Left renal pelvis (tissue), 4 donors: ENCODE results near the gene SH3RF1. TPM values are rescaled to one million over a fixed set of nuclear protein-coding genes. Genes with fewer than 3 reads are reported as not detected.

ENCODE experiments used
- DNase-seq, 4 donors: peaks; one replicate each; pipeline ENCODE4 v3.0.0-alpha.2; 2013; ENCODE audit warnings: low read depth in 4 of 4, low spot score in 3 of 4
- polyA plus RNA-seq, 4 donors: library from polyadenylated mRNA; unstranded; fragments of 120-200 nt; gene quantifications; one replicate each; pipeline ENCODE4 v1.2.1, GENCODE V29; 2013; ENCODE audit not compliant: insufficient read length in 4 of 4

SH3RF1 gene
- polyA plus RNA-seq, 4 donors, result 10.1 to 35.9 (median 29.1) TPM

- DNase-seq, result no peak
Measured at GRCh38 chr4:169142906-169143305, 127.8 kb downstream of the SH3RF1 start.

GRCh38 chr4:169142391-169142790 lies 128.4 kb downstream of the SH3RF1 start:
- DNase-seq, result no peak

- no peak for DNase-seq
Measured at GRCh38 chr4:169139021-169139420, 131.7 kb downstream of the SH3RF1 start.

DNA sequence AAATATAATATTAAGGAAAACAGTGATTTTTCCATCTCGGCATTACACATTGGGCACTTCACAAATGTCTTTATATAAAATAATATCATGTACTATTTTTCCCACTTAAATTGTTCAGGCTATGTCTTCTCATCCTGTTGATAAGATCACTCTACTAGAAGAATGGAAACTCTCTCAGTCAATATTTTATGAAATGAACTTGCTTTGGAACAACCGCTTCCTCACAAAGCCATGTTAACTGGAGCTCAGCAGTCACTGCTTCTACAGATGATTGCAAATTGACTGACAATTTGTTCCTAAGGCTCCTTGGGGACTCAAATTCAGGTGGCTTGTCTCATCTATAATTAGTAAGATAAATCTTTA lies 133.2 kb downstream of the SH3RF1 start:
- no peak for DNase-seq

GRCh38 chr4:169136796-169137557 lies 133.8 kb downstream of the SH3RF1 start:
- DNase-seq, result no peak

GRCh38 chr4:169136330-169136729 lies 134.4 kb downstream of the SH3RF1 start:
- DNase-seq, result no peak

DNA sequence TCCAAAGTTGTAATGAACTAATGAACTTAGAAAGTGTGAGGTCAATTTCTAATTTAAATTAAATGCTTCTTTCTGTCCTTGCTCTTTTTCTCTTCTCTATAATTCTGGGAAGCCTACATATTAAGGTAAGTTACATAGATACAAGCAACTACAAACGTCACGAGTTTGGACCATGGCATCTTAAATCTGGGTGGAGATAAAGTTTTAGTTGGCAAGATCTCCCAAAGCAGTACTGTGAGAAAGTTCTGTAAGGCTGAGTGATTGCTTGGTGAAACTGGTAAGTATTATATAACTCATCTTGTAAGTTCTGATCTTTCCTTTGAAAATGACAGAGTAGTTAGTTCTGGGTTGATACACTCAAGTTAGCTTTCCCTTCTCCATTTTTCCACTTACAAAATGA lies 135.0 kb downstream of the SH3RF1 start:
- no peak for DNase-seq

DNA sequence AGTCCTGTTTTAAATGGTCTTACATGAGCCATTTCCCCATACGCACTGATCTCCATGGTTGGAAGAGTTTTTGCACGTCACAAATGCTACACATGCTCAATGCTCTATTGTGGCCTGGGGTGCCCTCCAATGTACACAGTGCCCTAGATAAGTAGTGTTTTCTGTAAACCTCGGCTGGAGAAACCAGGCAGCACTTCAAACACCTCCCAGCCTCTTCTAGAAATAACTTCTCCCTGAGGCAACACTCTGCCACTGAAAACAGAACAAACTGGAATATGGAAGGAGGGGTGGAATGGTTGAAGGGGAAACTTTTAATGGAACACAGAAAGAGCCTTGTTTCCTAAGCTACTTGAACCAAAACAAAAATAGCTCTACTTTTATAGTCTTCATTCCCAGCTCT lies 136.8 kb downstream of the SH3RF1 start:
- no peak for DNase-seq

GRCh38 chr4:169132561-169133305 lies 138.0 kb downstream of the SH3RF1 start:
- DNase-seq, result no peak

DNA sequence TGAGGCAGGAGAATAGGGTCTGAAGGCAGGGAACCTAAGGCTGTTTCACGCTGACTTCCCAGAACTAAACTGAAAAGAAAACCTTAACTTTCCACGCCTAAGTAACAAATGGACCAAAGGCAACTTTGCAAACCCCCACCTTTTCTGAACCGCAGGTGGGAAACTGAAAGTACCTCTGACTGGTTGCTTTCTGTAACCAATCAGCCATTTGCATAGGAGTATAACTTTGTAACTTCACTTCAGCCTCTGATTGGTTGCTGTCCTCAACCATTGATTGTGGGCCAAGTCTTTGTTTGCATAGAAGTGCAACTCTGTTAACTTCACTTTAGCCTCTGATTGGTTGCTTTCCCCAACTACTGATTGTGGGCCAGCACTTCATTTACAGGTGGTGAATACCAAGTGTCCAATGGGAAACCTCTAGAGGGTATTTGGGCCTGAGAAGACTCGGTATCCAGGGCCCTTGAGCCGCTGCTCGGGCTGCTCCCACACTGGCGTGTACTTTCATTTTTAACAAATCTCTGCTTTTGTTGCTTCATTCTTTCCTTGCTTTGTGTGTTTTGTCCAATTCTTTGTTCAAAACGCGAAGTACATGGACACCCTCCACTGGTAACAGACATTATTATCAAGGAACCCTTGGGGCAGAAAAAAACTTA lies 139.1 kb downstream of the SH3RF1 start:
- DNase-seq, result no peak

DNA sequence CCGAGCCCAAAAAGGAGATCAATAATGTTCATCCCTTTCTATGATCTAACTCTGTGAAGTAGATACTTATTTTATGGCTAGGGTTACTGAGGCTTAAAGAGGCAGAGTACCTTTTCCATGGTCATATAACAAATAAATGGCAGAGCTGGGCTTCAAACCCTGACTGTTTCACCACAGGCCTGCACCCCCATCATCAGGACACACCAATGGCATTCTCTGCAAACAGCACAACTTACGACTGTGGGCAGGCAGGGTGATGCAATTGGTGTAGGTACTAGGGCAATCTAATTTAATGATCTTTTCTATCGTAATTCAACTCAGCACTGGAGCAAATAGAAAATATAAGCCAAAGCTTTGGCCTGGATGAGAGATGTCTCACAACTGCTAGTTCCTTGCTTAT lies 141.9 kb downstream of the SH3RF1 start:
- DNase-seq, result no peak

GRCh38 chr4:169127314-169127713 lies 143.4 kb downstream of the SH3RF1 start:
- no peak for DNase-seq

DNA sequence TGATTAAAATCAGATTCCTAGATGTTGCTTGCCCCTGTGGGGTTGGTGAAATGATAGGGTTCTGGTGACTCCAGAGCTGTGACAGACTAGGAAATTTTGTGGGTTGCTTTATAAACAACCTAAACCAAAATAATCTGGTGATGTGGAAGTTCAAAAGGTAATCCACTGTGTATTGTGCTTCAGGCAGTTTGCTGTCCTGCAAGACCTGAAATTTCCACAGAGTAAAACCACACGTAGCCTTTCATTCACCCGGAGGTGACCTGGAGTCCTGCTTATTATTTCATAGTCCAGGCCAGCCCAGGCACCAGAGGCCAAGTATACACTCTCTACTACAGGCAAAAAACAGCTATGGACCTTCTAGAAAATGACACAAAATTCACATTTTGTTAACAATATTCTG lies 146.1 kb downstream of the SH3RF1 start:
- DNase-seq, result no peak

DNA sequence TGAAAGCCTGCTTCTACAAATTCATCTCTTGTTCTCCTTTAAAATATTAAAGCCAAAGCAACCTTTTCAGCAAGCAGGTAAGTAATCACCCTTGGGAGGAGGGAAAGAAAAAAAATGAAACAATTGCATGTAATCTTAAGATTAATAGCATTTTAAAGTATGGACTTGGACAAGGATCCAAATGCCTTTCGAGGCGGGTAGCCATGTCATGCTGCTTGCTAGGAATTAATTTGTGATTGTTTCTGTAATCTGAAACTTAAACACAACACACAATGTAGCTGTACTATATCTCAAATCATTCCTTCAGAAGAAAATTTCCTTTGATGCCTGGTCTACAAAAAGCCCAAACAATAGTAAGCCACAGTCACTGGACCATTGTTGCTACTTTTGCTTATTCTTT lies 148.3 kb downstream of the SH3RF1 start:
- DNase-seq, result no peak

DNA sequence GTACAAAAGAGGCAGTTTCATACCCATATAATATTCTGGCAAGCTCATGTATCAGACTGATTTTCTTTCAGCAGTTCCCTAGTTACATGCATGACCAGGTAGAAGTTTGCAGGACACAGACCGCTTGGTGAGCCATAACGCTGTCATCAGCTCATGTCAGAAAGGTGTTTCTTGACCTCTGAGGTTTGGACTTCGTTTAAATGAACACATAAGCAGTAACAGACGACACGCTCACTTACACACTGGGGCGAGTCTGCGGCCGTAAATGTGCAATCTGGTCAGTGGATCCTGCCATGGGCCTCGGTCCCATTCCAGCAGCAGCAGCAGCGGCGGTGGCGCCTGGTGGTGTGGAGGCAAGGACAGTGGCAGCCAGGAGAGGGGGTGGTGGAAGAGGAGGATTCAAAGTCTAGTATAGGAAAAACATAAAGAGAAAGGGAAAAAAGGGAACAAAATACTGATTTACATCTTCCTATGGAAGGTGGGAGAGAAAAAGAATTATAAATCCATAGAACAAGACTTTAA lies 148.8 kb downstream of the SH3RF1 start:
- no peak for DNase-seq

GRCh38 chr4:169120624-169121023 lies 150.1 kb downstream of the SH3RF1 start:
- DNase-seq, result no peak

DNA sequence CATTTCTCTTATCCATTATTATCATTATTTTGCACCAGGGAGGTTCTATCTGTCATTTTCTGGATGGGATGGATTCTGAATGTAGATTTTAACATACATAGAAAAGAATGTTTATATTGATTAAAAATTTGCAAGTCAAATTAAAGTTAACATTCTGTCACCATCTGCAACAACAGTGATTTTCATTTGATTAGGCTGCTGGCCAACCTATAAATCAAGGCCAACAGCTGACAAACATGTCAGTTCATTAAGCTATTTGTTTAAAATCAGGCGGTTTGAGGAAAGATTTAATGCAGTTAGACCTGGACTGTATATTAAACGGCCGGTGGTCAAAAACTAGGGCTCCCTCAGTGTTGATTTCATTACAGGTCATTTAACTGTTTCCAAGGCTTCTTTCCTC lies 151.2 kb downstream of the SH3RF1 start:
- DNase-seq, result no peak

DNA sequence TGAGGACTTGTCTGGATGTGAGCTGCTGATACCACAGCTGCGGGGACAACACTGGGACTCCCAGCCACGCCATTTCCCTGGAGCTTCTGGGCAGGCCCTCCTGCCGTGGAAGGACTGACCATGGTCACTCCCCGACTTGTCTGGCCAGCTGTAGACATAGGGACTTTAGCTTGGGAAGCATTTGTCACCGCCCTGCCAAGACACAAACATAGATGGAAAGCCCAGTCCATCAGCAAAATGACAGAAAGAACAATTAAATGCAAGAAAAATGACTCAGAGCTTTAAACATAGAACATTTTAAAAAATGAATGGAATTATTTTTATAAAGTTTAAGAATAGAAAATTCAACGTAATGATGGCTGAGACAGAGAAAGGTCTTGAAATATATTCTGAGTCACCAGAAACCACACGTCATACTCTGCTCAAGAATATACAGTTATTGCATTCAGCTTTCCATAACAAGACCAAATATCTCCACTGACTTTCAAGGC lies 153.1 kb downstream of the SH3RF1 start:
- DNase-seq, result no peak

GRCh38 chr4:169116270-169116901 lies 154.4 kb downstream of the SH3RF1 start:
- no peak for DNase-seq

DNA sequence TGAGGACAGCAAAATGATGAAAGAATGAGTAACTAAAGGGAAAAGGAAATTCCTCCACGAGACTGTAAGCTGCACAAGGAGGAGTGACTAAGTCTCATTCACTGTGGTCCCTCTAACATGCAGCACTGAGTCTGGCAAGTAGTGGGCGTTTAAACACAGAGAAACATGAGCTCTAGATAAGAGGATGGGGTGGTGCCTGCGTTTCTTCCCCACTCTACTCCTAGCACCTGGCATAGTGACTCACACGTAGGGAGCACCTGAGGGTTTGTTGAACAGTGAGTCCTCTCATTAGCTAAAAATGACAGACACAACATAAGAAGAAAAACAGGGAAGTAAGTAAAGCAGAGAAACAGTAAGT lies 154.9 kb downstream of the SH3RF1 start:
- DNase-seq, result no peak
